OCI-LY7 (cell line): ENCODE data around the gene MIAT.

Experiments
- CTCF ChIP-seq: fragments of 200-600 bp; sonication (generic); conservative IDR thresholded peaks from 2 replicates; pipeline ENCODE4 v1.5.1; 2014; ENCODE audit warnings: mild to moderate bottlenecking, antibody characterized with exemption, low read length, moderate library complexity, mixed read lengths
- EZH2phosphoT487 ChIP-seq: fragments of 200-600 bp; sonication (generic); IDR thresholded peaks from 2 replicates; pipeline ENCODE4 v1.6.1; 2018; ENCODE audit warnings: low read depth, borderline replicate concordance, mild to moderate bottlenecking, mixed run types, antibody characterized with exemption, low read length, moderate library complexity, mixed read lengths

GRCh38 chr22:26610996-26611395 is 46.4 kb upstream of the MIAT start:
- no peak for TF ChIP-seq CTCF
- TF ChIP-seq EZH2phosphoT487 = no peak
